ENCODE measurements around the gene RALGPS1.
A peak's percentile ranks its signal among the peaks of the same experiment; 100 is the strongest.

RALGPS1 gene

DNA sequence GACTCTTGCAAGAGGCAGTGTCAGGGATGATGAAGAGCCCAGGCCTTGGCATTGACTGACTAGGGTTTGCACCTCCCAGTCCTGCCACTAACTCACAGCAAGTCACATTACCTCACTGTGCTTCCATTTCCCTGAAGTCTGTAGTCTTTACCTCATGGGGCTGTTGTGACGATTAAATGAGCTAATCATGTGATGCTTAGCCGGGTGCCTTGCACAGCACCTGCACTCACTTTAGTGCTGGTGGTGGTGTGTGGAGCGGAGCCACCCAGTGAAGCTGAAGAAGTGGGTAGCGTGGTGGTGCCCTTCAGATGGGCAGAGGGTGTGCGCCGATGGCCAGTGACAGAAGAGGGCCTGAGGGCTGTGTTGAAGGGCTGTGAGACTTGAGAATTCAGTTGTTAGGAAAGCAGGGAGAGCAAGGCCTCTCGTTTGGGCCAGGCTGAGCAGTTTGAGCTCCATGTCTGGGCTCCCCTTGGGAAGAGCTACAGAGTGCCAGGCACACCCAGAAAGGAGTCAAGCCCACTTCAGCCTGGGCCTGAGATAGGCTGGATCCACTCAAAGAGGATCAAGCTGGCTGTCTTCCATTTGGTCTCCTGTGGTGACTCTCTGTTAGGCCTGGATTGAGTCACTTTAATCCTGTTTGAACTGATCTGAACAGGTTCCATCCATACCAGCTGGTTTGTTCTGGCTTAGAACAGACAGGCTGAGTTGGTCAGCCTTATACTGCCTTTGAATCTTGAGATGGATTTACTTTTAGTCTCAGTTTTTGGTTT lies 42.5 kb downstream of the RALGPS1 start:
- DNase-seq: no peak

- no peak for DNase-seq
Measured at GRCh38 chr9:126957687-126958053, 43.1 kb downstream of the RALGPS1 start.

DNA sequence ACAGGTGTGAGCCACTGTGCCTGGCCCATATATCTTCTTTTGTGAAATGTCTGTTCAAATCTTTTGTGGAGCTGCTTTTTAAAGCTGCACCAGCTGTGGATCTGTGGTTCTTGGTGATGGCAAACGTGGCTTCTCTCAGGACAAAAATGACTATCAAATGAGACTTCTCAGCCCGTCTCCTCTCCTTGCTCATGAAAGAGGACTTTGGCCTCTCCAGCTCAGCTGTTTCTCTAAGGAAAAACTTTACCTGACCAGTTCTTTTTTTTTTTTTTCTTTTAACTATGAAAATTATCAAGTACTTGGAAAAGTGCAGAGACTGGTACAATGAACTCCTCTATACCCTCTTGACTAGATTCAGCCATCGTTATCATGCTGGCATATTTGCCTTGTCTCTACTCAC lies 44.8 kb downstream of the RALGPS1 start:
- DNase-seq: no peak

DNA sequence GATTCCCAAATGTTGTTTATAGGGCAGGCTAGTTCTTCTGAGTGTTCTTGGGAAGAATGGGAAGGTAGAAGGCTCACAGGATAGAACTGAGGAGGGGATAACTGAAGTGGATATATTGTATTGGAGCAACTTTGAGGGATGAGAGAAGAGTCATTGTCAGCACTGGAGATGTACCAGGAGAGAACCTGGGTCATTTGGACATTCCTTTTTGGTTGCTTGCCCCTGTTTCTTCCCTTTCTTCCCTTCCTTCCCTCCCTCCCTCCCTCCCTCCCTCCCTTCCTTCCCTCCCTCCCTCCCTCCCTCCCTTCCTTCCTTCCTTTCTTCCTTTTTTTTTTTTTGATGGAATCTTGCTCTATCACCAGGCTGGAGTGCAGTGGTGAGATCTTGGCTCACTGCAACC lies 45.3 kb downstream of the RALGPS1 start:
- no peak for DNase-seq

GRCh38 chr9:126962336-126962735 lies 47.8 kb downstream of the RALGPS1 start:
- DNase-seq: no peak

GRCh38 chr9:126965077-126965476 lies 50.5 kb downstream of the RALGPS1 start:
- DNase-seq: no peak

DNA sequence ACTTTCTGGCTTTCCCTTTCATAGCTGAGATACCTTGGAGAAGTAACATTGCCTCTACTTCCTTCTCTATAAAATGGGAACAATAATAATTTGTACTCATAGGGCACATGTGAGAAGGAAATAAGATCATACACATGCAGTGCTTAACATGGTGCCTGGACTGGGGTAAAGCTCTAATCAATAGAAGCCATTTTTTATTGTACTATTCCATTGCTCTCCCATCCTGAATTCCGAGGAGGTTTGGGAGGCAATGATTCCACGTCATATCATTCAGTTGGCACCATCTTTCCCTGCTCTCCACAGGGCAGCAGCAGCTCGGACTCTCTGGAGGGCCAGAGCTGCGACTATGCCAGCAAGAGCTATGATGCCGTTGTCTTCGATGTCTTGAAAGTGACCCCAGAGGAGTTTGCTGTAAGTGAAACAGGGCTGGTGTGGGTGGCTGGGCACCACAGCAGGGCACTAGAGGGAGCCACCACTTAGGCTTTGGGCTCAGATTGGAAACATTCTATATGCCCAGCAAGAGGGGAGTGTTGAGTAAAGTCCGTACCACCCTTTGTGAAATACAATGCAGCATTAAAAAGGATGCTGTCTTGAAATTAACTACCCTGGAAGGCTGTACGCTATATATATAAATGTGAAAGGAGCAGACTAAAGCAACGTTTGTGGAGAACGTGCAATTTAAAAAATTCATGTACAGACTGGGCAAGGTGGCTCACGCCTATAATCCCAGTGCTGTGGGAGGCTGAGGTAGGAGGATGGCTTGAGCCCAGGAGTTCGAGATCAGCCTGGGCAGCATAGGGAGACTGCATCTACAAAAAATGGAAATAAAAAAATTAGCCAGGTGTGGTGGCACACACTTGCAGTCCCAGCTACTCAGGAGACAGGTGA lies 51.2 kb downstream of the RALGPS1 start:
- peak; percentile 63 for DNase-seq

- DNase-seq: no peak
Measured at GRCh38 chr9:126971261-126971660, 56.7 kb downstream of the RALGPS1 start.

DNA sequence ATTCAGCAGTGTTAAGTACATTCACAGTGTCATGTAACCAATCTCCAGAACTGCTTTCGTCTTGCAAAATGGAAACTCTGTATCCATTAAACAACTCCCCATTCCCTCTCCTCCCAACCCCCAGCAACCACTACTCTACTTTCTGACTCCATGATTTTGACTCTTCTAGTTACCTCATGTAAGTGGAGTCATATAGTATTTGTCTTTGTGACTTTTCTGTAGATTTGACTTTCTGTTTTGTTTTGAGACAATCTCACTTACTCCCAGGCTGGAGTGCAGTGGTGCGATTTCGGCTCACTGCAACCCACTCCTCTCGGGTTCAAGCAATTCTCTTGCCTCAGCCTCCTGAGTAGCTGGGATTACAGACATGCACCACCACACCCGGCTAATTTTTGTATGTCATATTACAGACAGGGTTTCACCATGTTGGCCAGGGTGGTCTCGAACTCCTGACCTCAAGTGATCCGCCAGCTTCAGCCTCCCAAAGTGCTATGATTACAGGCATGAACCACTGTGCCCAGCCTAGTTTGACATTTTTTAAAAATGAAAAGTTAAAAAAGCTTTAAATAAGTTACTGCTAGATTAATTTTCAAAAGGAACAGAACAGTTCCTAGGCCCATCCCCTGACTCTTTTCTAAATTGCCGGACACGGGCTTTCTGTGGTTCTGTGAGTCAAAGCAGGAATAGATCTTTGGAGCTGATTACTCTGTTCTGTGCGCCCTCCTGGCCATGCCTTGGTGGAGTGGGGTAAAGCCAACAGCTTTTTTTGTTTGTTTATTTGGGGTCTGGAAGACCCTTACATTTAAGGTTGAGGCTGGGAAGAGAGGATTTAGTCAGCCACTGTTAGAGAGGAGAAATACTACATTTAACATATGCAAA lies 59.3 kb downstream of the RALGPS1 start:
- peak; percentile 49 for DNase-seq

- DNase-seq: no peak
Measured at GRCh38 chr9:126974594-126974993, 60.0 kb downstream of the RALGPS1 start.

DNA sequence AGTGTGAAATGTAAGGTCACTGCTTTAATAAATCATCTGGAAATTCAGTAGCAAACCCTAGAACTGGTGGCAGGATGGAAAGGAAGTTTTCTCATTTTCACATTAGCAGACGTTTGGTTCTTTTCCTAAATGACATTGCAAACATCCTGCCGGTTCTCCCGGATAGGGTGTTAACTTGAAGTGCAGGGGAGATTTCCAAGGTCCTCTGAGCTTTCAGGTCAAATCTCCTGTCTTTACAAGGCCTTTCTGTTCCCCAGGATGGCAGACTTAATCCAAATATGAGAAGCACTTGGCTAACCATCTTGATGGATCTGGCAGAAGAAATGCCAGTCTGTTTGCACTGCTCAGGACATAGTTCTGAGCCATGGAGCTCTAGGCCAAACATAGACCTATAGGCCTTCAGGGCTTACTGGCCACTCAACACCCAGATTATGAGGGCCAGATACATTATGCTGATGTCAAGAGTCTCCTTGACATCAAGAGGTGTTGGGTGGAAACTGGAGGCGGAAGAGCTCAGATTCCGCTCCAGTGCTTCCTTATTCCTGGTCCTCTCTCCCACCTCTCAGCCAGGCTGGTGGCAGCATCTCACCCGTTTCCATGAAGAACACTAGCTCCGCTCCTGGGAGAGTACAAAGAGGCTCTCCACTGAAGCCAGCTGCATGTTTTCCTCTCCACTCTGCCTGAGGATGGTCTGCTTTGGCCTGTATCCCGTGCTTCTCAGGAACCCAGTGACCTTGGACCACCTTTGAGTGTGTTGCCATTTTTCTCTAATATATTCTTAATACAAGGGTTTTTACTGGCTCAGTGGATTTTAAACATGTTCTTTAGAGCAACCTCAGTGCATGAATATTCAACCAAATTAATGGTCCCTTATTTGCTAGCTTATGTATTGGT lies 61.0 kb downstream of the RALGPS1 start:
- DNase-seq: no peak

- no peak for DNase-seq
Measured at GRCh38 chr9:126979461-126979860, 64.9 kb downstream of the RALGPS1 start.

DNA sequence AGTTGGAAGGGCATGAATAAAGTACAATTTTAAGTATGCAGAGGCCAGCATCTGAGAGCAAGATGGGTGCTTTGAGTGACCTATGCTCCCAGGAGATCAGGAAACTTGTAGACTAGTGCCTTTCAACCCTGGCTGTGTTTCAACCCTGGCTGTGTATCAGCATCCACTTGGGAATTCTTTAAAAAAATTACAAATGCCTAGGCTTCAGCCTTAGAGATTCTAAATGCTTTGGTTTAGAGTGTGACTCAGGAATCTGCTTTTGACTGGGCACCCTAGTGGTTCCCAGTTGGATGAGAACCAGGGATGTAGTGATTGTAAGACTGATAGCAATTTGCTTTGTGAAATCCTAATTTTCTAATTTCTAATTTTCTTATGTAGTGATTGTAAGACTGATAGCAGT lies 65.6 kb downstream of the RALGPS1 start:
- no peak for DNase-seq

GRCh38 chr9:126981218-126981617 lies 66.6 kb downstream of the RALGPS1 start:
- DNase-seq: no peak

GRCh38 chr9:126982215-126983002 lies 67.8 kb downstream of the RALGPS1 start:
- peak; percentile 62 for DNase-seq

DNA sequence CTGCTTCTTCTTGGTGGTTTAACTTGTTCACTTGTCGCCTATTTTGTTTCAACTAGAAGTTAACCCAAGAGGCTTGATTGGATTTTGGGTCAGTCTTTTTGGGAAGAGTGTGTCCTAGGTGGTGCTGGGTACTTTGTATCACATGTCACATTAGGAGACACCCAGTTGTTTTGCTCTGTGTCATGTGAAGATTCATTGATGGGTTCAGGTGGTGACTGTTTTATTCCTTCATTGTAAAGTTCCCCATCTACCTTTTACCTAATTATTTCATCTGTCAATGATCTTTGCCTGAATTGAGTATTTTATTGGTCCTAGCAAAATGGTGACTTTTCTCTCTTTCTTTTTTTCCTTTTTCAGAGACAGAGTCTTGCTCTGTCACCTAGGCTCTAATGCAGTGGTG lies 69.2 kb downstream of the RALGPS1 start:
- no peak for DNase-seq

- DNase-seq: no peak
Measured at GRCh38 chr9:126984969-126985368, 70.4 kb downstream of the RALGPS1 start.

- peak; percentile 97 for DNase-seq
Measured at GRCh38 chr9:126985870-126986498, 71.4 kb downstream of the RALGPS1 start.

GRCh38 chr9:126986506-126986951 lies 71.9 kb downstream of the RALGPS1 start:
- DNase-seq: peak; percentile 50

DNA sequence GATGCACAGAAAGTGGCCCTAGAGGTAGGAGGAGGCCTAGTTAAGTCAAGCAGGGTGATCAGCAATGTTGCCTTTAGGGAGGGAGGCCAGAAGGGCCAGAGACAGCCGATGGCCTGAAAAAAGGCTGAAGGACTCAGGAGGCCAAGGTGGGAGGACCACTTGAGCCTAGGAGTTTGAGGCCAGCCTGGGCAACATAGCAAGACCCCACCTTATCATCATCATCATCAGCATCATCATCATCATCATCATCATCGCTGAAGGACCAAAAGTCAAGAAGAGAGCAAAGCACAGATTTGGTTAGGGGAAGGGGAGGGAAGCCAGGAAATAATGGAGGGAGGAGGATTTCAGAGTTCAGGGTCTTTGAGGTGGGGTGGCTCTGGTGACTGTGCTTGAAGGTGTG lies 74.3 kb downstream of the RALGPS1 start:
- no peak for DNase-seq
